ENCODE measurements around the gene CRAMP1.

The CRAMP1 gene
- long read RNA-seq, partial matches to known transcripts = 3 of 5 reads
- long read RNA-seq, other reads (novel, unspliced or antisense) = 1 of 5 reads

GRCh38 chr16:1612320-1613111 is at the start of gene CRAMP1:
CRAMP1 (plus strand) TSS chr16:1612360; CDS start chr16:1614640, 2,280 bp downstream.
- Histone ChIP-seq H3K4me3 (replicated peaks; ENCODE audit: insufficient read depth, low read length) (peak within 1 kb of the TSS; percentile 84), H3K27ac (replicated peaks) (peak within 1 kb of the TSS; percentile 79), H3K27me3 (ENCODE audit: insufficient read depth, poor library complexity, severe bottlenecking) (no peaks in the 10 kb centered on the region)
- TF ChIP-seq REST (IDR thresholded peaks at IDR 0.05; ENCODE audit: insufficient replicate concordance, low read depth) (no peak), POLR2AphosphoS5 (IDR thresholded peaks at IDR 0.05; ENCODE audit: low read depth) (0 out of 2 replicates have a peak, but pooled peaks have one; percentile 4), CTCF (IDR thresholded peaks at IDR 0.05; ENCODE audit: insufficient read depth, low read length) (no peak), SPI1 (IDR thresholded peaks at IDR 0.05; ENCODE audit: borderline replicate concordance, low read depth) (no peak)
- peak in 1 of 2 experiments; percentile 26 for DNase-seq (ENCODE audit: low read depth in 1 of 2, low spot score in 1 of 2)

- no peak overlapping the region for H3K27ac ChIP-seq (replicated peaks)
- H3K27me3 ChIP-seq (ENCODE audit: insufficient read depth, poor library complexity, severe bottlenecking) = no peaks in the 10 kb centered on the region
- DNase-seq (ENCODE audit: low read depth in 1 of 2, low spot score in 1 of 2) = no peak
- H3K4me3 ChIP-seq (replicated peaks; ENCODE audit: insufficient read depth, low read length) = no peak overlapping the region
- TF ChIP-seq SPI1 (IDR thresholded peaks at IDR 0.05; ENCODE audit: borderline replicate concordance, low read depth) (no peak), GABPA (IDR thresholded peaks at IDR 0.05; ENCODE audit: low read depth) (no peak), CTCF (IDR thresholded peaks at IDR 0.05; ENCODE audit: insufficient read depth, low read length) (no peak), POLR2AphosphoS5 (IDR thresholded peaks at IDR 0.05; ENCODE audit: low read depth) (no peak), REST (IDR thresholded peaks at IDR 0.05; ENCODE audit: insufficient replicate concordance, low read depth) (no peak)
Measured at GRCh38 chr16:1563786-1564185, 48.4 kb upstream of the CRAMP1 start.

- no peak for TF ChIP-seq CTCF (IDR thresholded peaks at IDR 0.05; ENCODE audit: insufficient read depth, low read length)
- DNase-seq (ENCODE audit: low read depth in 1 of 2, low spot score in 1 of 2) = peak in 1 of 2 experiments; percentile 6
- no peak overlapping the region for H3K4me3 ChIP-seq (replicated peaks; ENCODE audit: insufficient read depth, low read length)
- no peak overlapping the region for H3K27ac ChIP-seq (replicated peaks)
- H3K27me3 ChIP-seq (ENCODE audit: insufficient read depth, poor library complexity, severe bottlenecking) = no peaks in the 10 kb centered on the region
Measured at GRCh38 chr16:1564325-1564724, 47.8 kb upstream of the CRAMP1 start.

All from HL-60 (cell line).